Testis (tissue), 2 donors: ENCODE measurements around the gene CNTNAP3B.
"Not testable (repeated sequence)": the region's sequence is repeated elsewhere in the genome, so short reads cannot be mapped to it uniquely, and the experiment has no call there.

ENCODE experiments used
- POLR2A ChIP-seq: fragments of 450-650 bp; IDR thresholded peaks from one replicate; pipeline ENCODE4 v1.6.1; 2017; ENCODE audit warnings: antibody characterized with exemption, mild to moderate bottlenecking, moderate library complexity
- TF ChIP-seq, protein P1 (sequence below), 3 experiments: fragments of 450-650 bp in 2 of 3; fragments of 200-600 bp in 1 of 3; sonication (generic) in 1 of 3; IDR thresholded peaks; one replicate each; pipeline ENCODE4 v1.5.1; 2016 to 2019; ENCODE audit warnings: antibody characterized with exemption in 3 of 3, mild to moderate bottlenecking in 2 of 3, moderate library complexity in 1 of 3

DNA sequence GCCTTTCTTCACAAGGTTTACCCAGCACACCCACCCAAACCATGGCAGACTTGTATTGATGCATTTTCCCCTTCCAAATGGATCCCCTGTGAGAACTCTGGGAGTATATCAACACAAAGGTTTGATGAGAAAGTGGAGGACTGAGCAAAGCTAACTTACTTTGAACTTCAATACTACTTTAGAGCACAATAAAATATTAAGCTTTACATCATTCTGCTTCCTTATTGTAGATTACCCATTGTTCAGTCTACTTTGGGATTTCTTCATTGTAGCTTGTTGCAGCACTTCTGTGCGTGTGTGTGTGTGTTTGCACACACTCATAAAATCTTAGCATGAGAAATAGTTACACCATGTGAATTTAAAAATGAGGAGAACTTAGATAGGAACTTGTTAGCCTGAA lies 75.4 kb downstream of the CNTNAP3B start:
- TF ChIP-seq, protein P1, sequence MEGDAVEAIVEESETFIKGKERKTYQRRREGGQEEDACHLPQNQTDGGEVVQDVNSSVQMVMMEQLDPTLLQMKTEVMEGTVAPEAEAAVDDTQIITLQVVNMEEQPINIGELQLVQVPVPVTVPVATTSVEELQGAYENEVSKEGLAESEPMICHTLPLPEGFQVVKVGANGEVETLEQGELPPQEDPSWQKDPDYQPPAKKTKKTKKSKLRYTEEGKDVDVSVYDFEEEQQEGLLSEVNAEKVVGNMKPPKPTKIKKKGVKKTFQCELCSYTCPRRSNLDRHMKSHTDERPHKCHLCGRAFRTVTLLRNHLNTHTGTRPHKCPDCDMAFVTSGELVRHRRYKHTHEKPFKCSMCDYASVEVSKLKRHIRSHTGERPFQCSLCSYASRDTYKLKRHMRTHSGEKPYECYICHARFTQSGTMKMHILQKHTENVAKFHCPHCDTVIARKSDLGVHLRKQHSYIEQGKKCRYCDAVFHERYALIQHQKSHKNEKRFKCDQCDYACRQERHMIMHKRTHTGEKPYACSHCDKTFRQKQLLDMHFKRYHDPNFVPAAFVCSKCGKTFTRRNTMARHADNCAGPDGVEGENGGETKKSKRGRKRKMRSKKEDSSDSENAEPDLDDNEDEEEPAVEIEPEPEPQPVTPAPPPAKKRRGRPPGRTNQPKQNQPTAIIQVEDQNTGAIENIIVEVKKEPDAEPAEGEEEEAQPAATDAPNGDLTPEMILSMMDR (IDR thresholded peaks at IDR 0.05) = not testable (repeated sequence)
- not testable (repeated sequence) for TF ChIP-seq POLR2A
